ENCODE data around the gene TLR5.

The TLR5 gene

DNA sequence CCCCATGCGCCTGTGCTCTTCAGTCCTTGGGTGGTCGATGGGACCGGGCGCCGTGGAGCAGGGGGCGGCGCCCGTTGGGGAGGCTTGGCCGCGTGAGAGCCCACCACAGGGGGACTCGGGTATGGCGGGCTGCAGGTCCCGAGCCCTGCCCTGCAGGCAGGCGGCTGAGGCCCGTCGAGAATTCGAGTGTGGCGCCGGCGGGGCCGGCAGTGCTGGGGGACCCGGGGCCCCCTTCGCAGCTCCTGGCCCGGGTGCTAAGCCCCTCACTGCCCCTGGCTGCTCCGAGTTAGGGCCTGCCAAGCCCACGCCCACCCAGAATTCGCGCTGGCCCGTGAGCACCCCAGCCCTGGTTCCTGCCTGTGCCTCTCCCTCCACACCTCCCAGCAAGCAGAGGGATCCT is 26.1 kb downstream of the TLR5 start:
- no peak overlapping the region for H3K27ac ChIP-seq (ENCODE audit: low read depth, low read length)
- TF ChIP-seq CTCF (IDR thresholded peaks at IDR 0.05; ENCODE audit: insufficient read depth, low read length, poor library complexity, severe bottlenecking): no peak
- no peak for TF ChIP-seq EZH2phosphoT487 (conservative IDR thresholded peaks at IDR 0.05; ENCODE audit: low read length)
- H3K9me3 ChIP-seq (ENCODE audit: insufficient read depth, low read length): no peaks in the 10 kb centered on the region
- no peaks in the 10 kb centered on the region for H3F3A ChIP-seq (ENCODE audit: insufficient read depth)
- H3K4me3 ChIP-seq (ENCODE audit: insufficient read depth, low read length, poor library complexity, severe bottlenecking): no peak overlapping the region
- H3K9me2 ChIP-seq (replicated peaks; ENCODE audit: insufficient read depth, low read length): no peaks in the 10 kb centered on the region
- no peaks in the 10 kb centered on the region for H3K27me3 ChIP-seq (ENCODE audit: low read length)
- H3K9ac ChIP-seq (ENCODE audit: low read length): no peak overlapping the region
- no peak overlapping the region for H2AFZ ChIP-seq (ENCODE audit: low read depth, low read length, severe bottlenecking)
- no peak overlapping the region for H3K4me2 ChIP-seq (ENCODE audit: low read depth, low read length, poor library complexity, severe bottlenecking)
- no peaks in the 10 kb centered on the region for H3K36me3 ChIP-seq (ENCODE audit: low read length)
- H3K79me2 ChIP-seq (ENCODE audit: insufficient read depth, low read length): no peaks in the 10 kb centered on the region
- no peaks in the 10 kb centered on the region for H4K20me1 ChIP-seq (ENCODE audit: low read depth, low read length)

DNA sequence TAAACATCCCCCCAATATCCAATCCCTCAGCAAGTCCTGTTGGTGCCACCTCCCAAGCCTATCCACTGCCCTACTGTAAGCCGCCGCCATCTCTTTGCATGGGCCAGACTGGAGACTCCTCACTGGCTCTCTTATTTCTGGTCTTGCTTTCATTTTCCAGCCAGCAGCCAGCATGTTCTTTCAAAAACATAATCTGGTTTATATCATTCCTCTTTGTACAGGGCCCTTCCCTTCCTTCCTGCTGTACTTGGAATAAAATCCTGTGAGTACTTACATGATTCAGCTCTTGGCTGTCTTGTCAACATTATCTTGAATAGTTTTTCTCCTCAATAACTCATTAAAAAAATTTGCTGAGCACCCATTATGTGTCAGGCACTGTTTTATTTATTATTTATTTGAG is 28.2 kb downstream of the TLR5 start:
- no peaks in the 10 kb centered on the region for H3K36me3 ChIP-seq (ENCODE audit: low read length)
- H3K9me2 ChIP-seq (replicated peaks; ENCODE audit: insufficient read depth, low read length): no peaks in the 10 kb centered on the region
- H4K20me1 ChIP-seq (ENCODE audit: low read depth, low read length): no peaks in the 10 kb centered on the region
- no peaks in the 10 kb centered on the region for H3K9me3 ChIP-seq (ENCODE audit: insufficient read depth, low read length)
- H2AFZ ChIP-seq (ENCODE audit: low read depth, low read length, severe bottlenecking): no peak overlapping the region
- H3K27ac ChIP-seq (ENCODE audit: low read depth, low read length): no peak overlapping the region
- H3K79me2 ChIP-seq (ENCODE audit: insufficient read depth, low read length): no peaks in the 10 kb centered on the region
- no peaks in the 10 kb centered on the region for H3F3A ChIP-seq (ENCODE audit: insufficient read depth)
- TF ChIP-seq EZH2phosphoT487 (conservative IDR thresholded peaks at IDR 0.05; ENCODE audit: low read length): no peak
- TF ChIP-seq CTCF (IDR thresholded peaks at IDR 0.05; ENCODE audit: insufficient read depth, low read length, poor library complexity, severe bottlenecking): no peak
- no peak overlapping the region for H3K4me3 ChIP-seq (ENCODE audit: insufficient read depth, low read length, poor library complexity, severe bottlenecking)
- no peaks in the 10 kb centered on the region for H3K27me3 ChIP-seq (ENCODE audit: low read length)
- no peak overlapping the region for H3K4me2 ChIP-seq (ENCODE audit: low read depth, low read length, poor library complexity, severe bottlenecking)
- no peak overlapping the region for H3K9ac ChIP-seq (ENCODE audit: low read length)

DNA sequence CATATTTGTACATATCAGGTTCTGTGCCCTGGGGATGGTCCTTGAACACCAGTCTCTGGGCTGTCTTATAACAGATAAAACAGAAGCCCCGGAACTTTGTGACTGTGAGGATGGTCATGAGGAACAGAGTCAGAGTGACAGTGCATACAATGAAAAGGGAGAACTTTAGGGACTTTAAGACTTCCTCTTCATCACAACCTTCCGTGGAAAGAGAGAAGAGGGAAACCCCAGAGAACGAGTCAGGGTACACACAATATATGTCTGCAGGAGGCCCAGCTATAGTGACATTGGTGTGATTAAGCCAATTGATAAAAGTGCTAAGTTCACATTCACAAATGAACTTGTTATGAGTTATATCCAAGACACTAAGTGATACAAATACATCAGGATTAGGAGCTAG is 32.1 kb downstream of the TLR5 start:
- no peak for TF ChIP-seq CTCF (IDR thresholded peaks at IDR 0.05; ENCODE audit: insufficient read depth, low read length, poor library complexity, severe bottlenecking)
- no peak for TF ChIP-seq EZH2phosphoT487 (conservative IDR thresholded peaks at IDR 0.05; ENCODE audit: low read length)
- H3K27me3 ChIP-seq (ENCODE audit: low read length): no peaks in the 10 kb centered on the region
- H3K9ac ChIP-seq (ENCODE audit: low read length): no peak overlapping the region
- H3K27ac ChIP-seq (ENCODE audit: low read depth, low read length): no peak overlapping the region
- H3F3A ChIP-seq (ENCODE audit: insufficient read depth): no peaks in the 10 kb centered on the region
- H3K79me2 ChIP-seq (ENCODE audit: insufficient read depth, low read length): no peaks in the 10 kb centered on the region
- no peaks in the 10 kb centered on the region for H4K20me1 ChIP-seq (ENCODE audit: low read depth, low read length)
- H3K4me3 ChIP-seq (ENCODE audit: insufficient read depth, low read length, poor library complexity, severe bottlenecking): no peak overlapping the region
- H3K9me2 ChIP-seq (replicated peaks; ENCODE audit: insufficient read depth, low read length): no peaks in the 10 kb centered on the region
- H3K36me3 ChIP-seq (ENCODE audit: low read length): no peaks in the 10 kb centered on the region
- no peak overlapping the region for H2AFZ ChIP-seq (ENCODE audit: low read depth, low read length, severe bottlenecking)
- H3K4me2 ChIP-seq (ENCODE audit: low read depth, low read length, poor library complexity, severe bottlenecking): no peak overlapping the region
- H3K9me3 ChIP-seq (ENCODE audit: insufficient read depth, low read length): no peaks in the 10 kb centered on the region

Measured in SU-DHL-6 (cell line).